Measurements from ENCODE around the gene LDLRAP1. TPM values are rescaled to one million over a fixed set of nuclear protein-coding genes. Genes with fewer than 3 reads are reported as not detected.

The LDLRAP1 gene
- total and polyA plus RNA-seq, 9 of the 15 experiments (the other 6 are each of a cell fraction or from before 2014, with no cell fraction given): 0.56 to 29.6 (median 16.2) TPM

- TF ChIP-seq ZSCAN32 (CRISPR knock-in tag; IDR thresholded peaks at IDR 0.05) (no peak), ZNF764 (CRISPR knock-in tag; IDR thresholded peaks at IDR 0.05; ENCODE audit: low read depth) (no peak), ZHX1 (conservative IDR thresholded peaks at IDR 0.05; ENCODE audit: low read length) (no peak), CCNT2 (IDR thresholded peaks at IDR 0.05; ENCODE audit: borderline replicate concordance, extremely low read depth, insufficient read length, low read depth, low read length) (peak; percentile 28), CHD7 (IDR thresholded peaks at IDR 0.05; ENCODE audit: low read depth, low read length) (no peak), HES1 (IDR thresholded peaks at IDR 0.05; ENCODE audit: low read depth) (no peak), NFXL1 (CRISPR knock-in tag; IDR thresholded peaks at IDR 0.05) (no peak), TEAD4 (IDR thresholded peaks at IDR 0.05; ENCODE audit: low read length) (no peak), TEAD4 (CRISPR knock-in tag; IDR thresholded peaks at IDR 0.05; ENCODE audit: borderline replicate concordance) (no peak)
These were observed 6.1 kb downstream of the LDLRAP1 start (continued) for GRCh38 chr1:25549273-25550154.

Data from K562 (cell line).